Peyer's patch (tissue), 4 donors: ENCODE data around the gene UBASH3B. TPM values are rescaled to one million over a fixed set of nuclear protein-coding genes. Genes with fewer than 3 reads are reported as not detected.

Experiments
- DNase-seq, 3 donors: peaks; one replicate each; pipeline ENCODE4 v3.0.0-alpha.2; 2017 to 2019
- H3K27ac ChIP-seq, 4 donors: fragments of 200-600 bp; sonication (generic); one replicate each; pipeline ENCODE4 v1.5.1; 2016 to 2019
- H3K27me3 ChIP-seq, 2 donors: fragments of 200-600 bp; sonication (generic); one replicate each; pipeline ENCODE4 v1.5.1; 2019
- H3K36me3 ChIP-seq, 3 donors: fragments of 200-600 bp; sonication (generic); one replicate each; pipeline ENCODE4 v1.5.1; 2016 to 2019
- H3K4me1 ChIP-seq, 4 donors: fragments of 200-600 bp; sonication (generic); one replicate each; pipeline ENCODE4 v1.5.1; 2016 to 2019
- H3K4me3 ChIP-seq, 4 donors: fragments of 200-600 bp; sonication (generic); 1 replicate in 3 of 4; 2 replicates in 1 of 4; pipeline ENCODE4 v1.5.1; 2016 to 2019; ENCODE audit warnings: mild to moderate bottlenecking in 1 of 4
- H3K9me3 ChIP-seq, 4 donors: fragments of 200-600 bp; sonication (generic); one replicate each; pipeline ENCODE4 v1.5.1; 2016 to 2019; ENCODE audit warnings: mild to moderate bottlenecking in 1 of 4
- CTCF ChIP-seq, 6 experiments: fragments of 450-650 bp in 4 of 6; fragments of 200-600 bp in 2 of 6; sonication (generic) in 1 of 6; IDR thresholded peaks; one replicate each; pipeline ENCODE4 v1.5.1; 2017 to 2019; ENCODE audit warnings: antibody characterized with exemption in 6 of 6, mild to moderate bottlenecking in 3 of 6, moderate library complexity in 1 of 6
- POLR2A ChIP-seq, 2 donors: fragments of 450-650 bp; IDR thresholded peaks; one replicate each; pipeline ENCODE4 v1.5.1; 2017; ENCODE audit warnings: antibody characterized with exemption in 2 of 2, mild to moderate bottlenecking in 2 of 2, moderate library complexity in 2 of 2
- total RNA-seq, 4 donors: library from RNA; depleted of rRNA; stranded (reverse); fragments of >200 nt; gene quantifications; one replicate each; pipeline ENCODE4 v1.1.0, GENCODE V29; 2016

The UBASH3B gene
- total RNA-seq, 4 donors from 2014 or later = 2.3 to 14.9 (median 5.2) TPM

GRCh38 chr11:122786896-122787295 lies 131.4 kb downstream of the UBASH3B start:
- no peaks in the 10 kb centered on the region for H3K9me3 ChIP-seq
- no peak for TF ChIP-seq CTCF (IDR thresholded peaks at IDR 0.05)
- TF ChIP-seq POLR2A (IDR thresholded peaks at IDR 0.05) = no peak
- DNase-seq = no peak
- H3K27me3 ChIP-seq = no peaks in the 10 kb centered on the region
- H3K27ac ChIP-seq = no peak overlapping the region
- no peaks in the 10 kb centered on the region for H3K4me1 ChIP-seq
- H3K4me3 ChIP-seq = no peak overlapping the region
- H3K36me3 ChIP-seq = peaks cover 0 to 6% (median 0%) of the 10 kb centered on the region in 3 donors

GRCh38 chr11:122788781-122789535 lies 133.4 kb downstream of the UBASH3B start:
- H3K36me3 ChIP-seq = peaks cover 0 to 6% (median 0%) of the 10 kb centered on the region in 3 donors
- no peaks in the 10 kb centered on the region for H3K27me3 ChIP-seq
- no peak for DNase-seq
- no peaks in the 10 kb centered on the region for H3K4me1 ChIP-seq
- no peaks in the 10 kb centered on the region for H3K9me3 ChIP-seq
- H3K4me3 ChIP-seq = no peak overlapping the region
- H3K27ac ChIP-seq = no peak overlapping the region
- no peak for TF ChIP-seq POLR2A (IDR thresholded peaks at IDR 0.05)

GRCh38 chr11:122789907-122790306 lies 134.4 kb downstream of the UBASH3B start:
- peaks cover 0 to 6% (median 0%) of the 10 kb centered on the region in 3 donors for H3K36me3 ChIP-seq
- TF ChIP-seq POLR2A (IDR thresholded peaks at IDR 0.05) (no peak), CTCF (IDR thresholded peaks at IDR 0.05) (no peak)
- no peaks in the 10 kb centered on the region for H3K4me1 ChIP-seq
- no peaks in the 10 kb centered on the region for H3K27me3 ChIP-seq
- DNase-seq = no peak
- H3K9me3 ChIP-seq = no peaks in the 10 kb centered on the region
- H3K27ac ChIP-seq = no peak overlapping the region
- H3K4me3 ChIP-seq = no peak overlapping the region

GRCh38 chr11:122791411-122791810 lies 135.9 kb downstream of the UBASH3B start:
- Histone ChIP-seq H3K27me3 (no peaks in the 10 kb centered on the region), H3K4me1 (no peaks in the 10 kb centered on the region), H3K27ac (no peak overlapping the region), H3K4me3 (no peak overlapping the region), H3K9me3 (no peaks in the 10 kb centered on the region), H3K36me3 (peaks cover 0 to 6% (median 0%) of the 10 kb centered on the region in 3 donors)
- TF ChIP-seq POLR2A (IDR thresholded peaks at IDR 0.05) = no peak
- TF ChIP-seq CTCF (IDR thresholded peaks at IDR 0.05) = no peak
- no peak for DNase-seq

- TF ChIP-seq CTCF (IDR thresholded peaks at IDR 0.05) = no peak
- TF ChIP-seq POLR2A (IDR thresholded peaks at IDR 0.05) = no peak
- Histone ChIP-seq H3K36me3 (peaks cover 0 to 6% (median 0%) of the 10 kb centered on the region in 3 donors), H3K27ac (no peak overlapping the region), H3K4me3 (no peak overlapping the region), H3K9me3 (no peaks in the 10 kb centered on the region), H3K4me1 (no peaks in the 10 kb centered on the region), H3K27me3 (no peaks in the 10 kb centered on the region)
- no peak for DNase-seq
Measured at GRCh38 chr11:122791836-122792235, 136.3 kb downstream of the UBASH3B start.

GRCh38 chr11:122793515-122793914 lies 138.0 kb downstream of the UBASH3B start:
- no peak for DNase-seq
- Histone ChIP-seq H3K4me1 (no peaks in the 10 kb centered on the region), H3K9me3 (no peaks in the 10 kb centered on the region), H3K36me3 (peaks cover 0 to 6% (median 0%) of the 10 kb centered on the region in 3 donors), H3K4me3 (no peak overlapping the region), H3K27ac (no peak overlapping the region), H3K27me3 (no peaks in the 10 kb centered on the region)
- TF ChIP-seq CTCF (IDR thresholded peaks at IDR 0.05) (no peak), POLR2A (IDR thresholded peaks at IDR 0.05) (no peak)
